Vagina (tissue), 2 donors: ENCODE data around the gene ST6GAL2.

Source experiments
- POLR2A ChIP-seq, 2 donors: fragments of 450-650 bp; IDR thresholded peaks; one replicate each; pipeline ENCODE4 v1.6.1; 2017; ENCODE audit warnings: antibody characterized with exemption in 2 of 2, mild to moderate bottlenecking in 2 of 2, moderate library complexity in 2 of 2
- POLR2AphosphoS5 ChIP-seq, 2 donors: sonication (generic); formaldehyde crosslinking; IDR thresholded peaks; one replicate each; pipeline ENCODE4 v1.9.0; 2017; ENCODE audit warnings: antibody characterized with exemption in 2 of 2, mild to moderate bottlenecking in 2 of 2, low read depth in 1 of 2; ENCODE audit not compliant: insufficient read depth in 1 of 2
- TF ChIP-seq, protein P1 (sequence below), 3 experiments: fragments of 450-650 bp in 2 of 3; fragments of 200-600 bp in 1 of 3; sonication (generic) in 1 of 3; IDR thresholded peaks; one replicate each; pipeline ENCODE4 v1.5.1; 2017 to 2019; ENCODE audit warnings: antibody characterized with exemption in 3 of 3, mild to moderate bottlenecking in 2 of 3, moderate library complexity in 2 of 3

- TF ChIP-seq, protein P1, sequence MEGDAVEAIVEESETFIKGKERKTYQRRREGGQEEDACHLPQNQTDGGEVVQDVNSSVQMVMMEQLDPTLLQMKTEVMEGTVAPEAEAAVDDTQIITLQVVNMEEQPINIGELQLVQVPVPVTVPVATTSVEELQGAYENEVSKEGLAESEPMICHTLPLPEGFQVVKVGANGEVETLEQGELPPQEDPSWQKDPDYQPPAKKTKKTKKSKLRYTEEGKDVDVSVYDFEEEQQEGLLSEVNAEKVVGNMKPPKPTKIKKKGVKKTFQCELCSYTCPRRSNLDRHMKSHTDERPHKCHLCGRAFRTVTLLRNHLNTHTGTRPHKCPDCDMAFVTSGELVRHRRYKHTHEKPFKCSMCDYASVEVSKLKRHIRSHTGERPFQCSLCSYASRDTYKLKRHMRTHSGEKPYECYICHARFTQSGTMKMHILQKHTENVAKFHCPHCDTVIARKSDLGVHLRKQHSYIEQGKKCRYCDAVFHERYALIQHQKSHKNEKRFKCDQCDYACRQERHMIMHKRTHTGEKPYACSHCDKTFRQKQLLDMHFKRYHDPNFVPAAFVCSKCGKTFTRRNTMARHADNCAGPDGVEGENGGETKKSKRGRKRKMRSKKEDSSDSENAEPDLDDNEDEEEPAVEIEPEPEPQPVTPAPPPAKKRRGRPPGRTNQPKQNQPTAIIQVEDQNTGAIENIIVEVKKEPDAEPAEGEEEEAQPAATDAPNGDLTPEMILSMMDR (IDR thresholded peaks at IDR 0.05) = no peak
- TF ChIP-seq POLR2A (IDR thresholded peaks at IDR 0.05) (no peak), POLR2AphosphoS5 (IDR thresholded peaks at IDR 0.05; ENCODE audit: insufficient read depth in 1 of 2, low read depth in 1 of 2) (no peak)
These were observed 73.1 kb downstream of the ST6GAL2 start for GRCh38 chr2:106812841-106813240.
